ENCODE data around the gene LONP2.

- no peak for TF ChIP-seq NFRKB (IDR thresholded peaks at IDR 0.05; ENCODE audit: low read depth)
- no peak for TF ChIP-seq ZNF780A (CRISPR knock-in tag; IDR thresholded peaks at IDR 0.05)
- TF ChIP-seq ASH1L (IDR thresholded peaks at IDR 0.05; ENCODE audit: borderline replicate concordance, low read depth, partially characterized antibody), result no peak
- no peak for TF ChIP-seq ZNF740 (CRISPR knock-in tag; IDR thresholded peaks at IDR 0.05)
- no peak for TF ChIP-seq ZNF740 (tag; IDR thresholded peaks at IDR 0.05)
- no peak for TF ChIP-seq PCBP2 (IDR thresholded peaks at IDR 0.05; ENCODE audit: low read depth, low read length, poor library complexity, severe bottlenecking)
- TF ChIP-seq KDM1A (IDR thresholded peaks at IDR 0.05), result no peak
These were observed 33.1 kb downstream of the LONP2 start for GRCh38 chr16:48277158-48277557.
